A549 (cell line): ENCODE data around the gene FBXL7. TPM values are rescaled to one million over a fixed set of nuclear protein-coding genes. Genes with fewer than 3 reads are reported as not detected.

Experiments
- ATAC-seq, 2 experiments: fragments of 200-7000 bp in 1 of 2; fragments of >200 bp in 1 of 2; cut with Nextera tagmentation in 1 of 2; cut with Tn5 transposase in 1 of 2; 3 replicates each; pipeline versions ENCODE4 v1.8.0 to v1.9.1; 2018 to 2020; ENCODE audit warnings: mild to moderate bottlenecking in 1 of 2, moderate library complexity in 1 of 2
- CTCF ChIA-PET: fragments of 300-600 bp; sonication (Branson Sonifier 250); formaldehyde crosslinking; extraction: SDS; loops from one replicate; lab custom pipeline; 2021; ENCODE audit warnings: antibody characterized with exemption, inconsistent platforms; lab: Yijun Ruan, JAX
- POLR2A ChIA-PET: fragments of 350-600 bp; formaldehyde crosslinking; extraction: SDS; loops from one replicate; lab custom pipeline; 2021; ENCODE audit warnings: antibody characterized with exemption, inconsistent platforms; lab: Yijun Ruan, JAX
- DNase-seq, 2 experiments: peaks; one replicate each; pipeline versions ENCODE4 v3.0.0 to v3.0.0-alpha.2; 2011 to 2016; ENCODE audit warnings: low read depth in 1 of 2, low spot score in 1 of 2
- FAIRE-seq: peaks from 2 replicates; lab custom pipeline; 2011; peaks lifted over from hg19 to GRCh38; lab: Jason Lieb, UNC
- H3K27ac ChIP-seq, 2 experiments: fragments of >200 bp; sonication (Bioruptor Twin); formaldehyde crosslinking; 3 replicates each; pipeline ENCODE4 v1.5.1; 2016 to 2017
- H3K4me1 ChIP-seq: fragments of >200 bp; sonication (Bioruptor Twin); formaldehyde crosslinking; 3 replicates; pipeline ENCODE4 v1.6.1; 2016
- H3K4me2 ChIP-seq: fragments of >200 bp; sonication (Bioruptor Twin); formaldehyde crosslinking; 3 replicates; pipeline ENCODE4 v1.6.1; 2016
- H3K4me3 ChIP-seq: fragments of >200 bp; sonication (Bioruptor Twin); formaldehyde crosslinking; 3 replicates; pipeline ENCODE4 v1.5.1; 2016
- H3K9me3 ChIP-seq: fragments of >200 bp; sonication (Bioruptor Twin); formaldehyde crosslinking; 3 replicates; pipeline ENCODE4 v1.6.1; 2016
- CEBPB ChIP-seq, 2 experiments: fragments of >200 bp in 1 of 2; sonication (Bioruptor Twin) in 1 of 2; formaldehyde crosslinking in 1 of 2; IDR thresholded peaks; 2 replicates each; pipeline ENCODE4 v1.6.1; 2012 to 2016
- CHD4 ChIP-seq: fragments of 200-600 bp; sonication (generic); IDR thresholded peaks from 2 replicates; pipeline ENCODE4 v1.6.1; 2016; ENCODE audit warnings: antibody characterized with exemption, mild to moderate bottlenecking, borderline replicate concordance
- CTCF ChIP-seq: fragments of >200 bp; sonication (Bioruptor Twin); formaldehyde crosslinking; IDR thresholded peaks from 3 replicates; pipeline ENCODE4 v1.5.1; 2016
- E2F6 ChIP-seq: IDR thresholded peaks from 2 replicates; pipeline ENCODE4 v1.6.1; 2012; ENCODE audit warnings: low read depth, borderline replicate concordance
- EP300 ChIP-seq, 2 experiments: fragments of >200 bp; sonication (Bioruptor Twin); formaldehyde crosslinking; IDR thresholded peaks; 2 replicates in 1 of 2; 3 replicates in 1 of 2; pipeline ENCODE4 v1.6.1; 2016 to 2017
- FOSL2 ChIP-seq, 2 experiments: fragments of 450-650 bp in 1 of 2; fragments of >200 bp in 1 of 2; sonication (Bioruptor Twin) in 1 of 2; formaldehyde crosslinking; IDR thresholded peaks; 2 replicates each; pipeline versions ENCODE4 v1.5.0 to v1.6.1; 2016 to 2020; ENCODE audit warnings: mild to moderate bottlenecking in 1 of 2, moderate library complexity in 1 of 2
- FOXS1 ChIP-seq: fragments of 250-450 bp; sonication (Bioruptor Pico); IDR thresholded peaks from 2 replicates; pipeline ENCODE4 v1.5.0; 2020; ENCODE audit warnings: mild to moderate bottlenecking, moderate library complexity
- GATA3 ChIP-seq: IDR thresholded peaks from 2 replicates; pipeline ENCODE4 v1.6.1; 2012; ENCODE audit warnings: borderline replicate concordance
- HES2 ChIP-seq: fragments of >200 bp; sonication (Bioruptor Twin); formaldehyde crosslinking; IDR thresholded peaks from 2 replicates; pipeline ENCODE4 v1.6.1; 2016
- HEYL ChIP-seq: fragments of 250-450 bp; sonication (Bioruptor Pico); IDR thresholded peaks from 2 replicates; pipeline ENCODE4 v1.8.0; 2021; ENCODE audit warnings: mild to moderate bottlenecking, moderate library complexity
- HMGXB4 ChIP-seq: fragments of 250-450 bp; sonication (Bioruptor Pico); IDR thresholded peaks from 2 replicates; pipeline ENCODE4 v1.5.0; 2021; ENCODE audit warnings: mild to moderate bottlenecking, moderate library complexity, borderline replicate concordance
- HOXA7 ChIP-seq: fragments of 250-450 bp; sonication (Bioruptor Pico); IDR thresholded peaks from 2 replicates; pipeline ENCODE4 v1.5.0; 2020; ENCODE audit warnings: mild to moderate bottlenecking, moderate library complexity
- JUN ChIP-seq, 2 experiments: fragments of >200 bp; sonication (Bioruptor Twin); formaldehyde crosslinking; IDR thresholded peaks; 2 replicates in 1 of 2; 3 replicates in 1 of 2; pipeline ENCODE4 v1.6.1; 2016 to 2017
- KDM1A ChIP-seq: fragments of 200-600 bp; sonication (generic); IDR thresholded peaks from 2 replicates; pipeline ENCODE4 v1.6.1; 2016; ENCODE audit warnings: low read depth, mild to moderate bottlenecking
- MAFK ChIP-seq: fragments of 450-650 bp; IDR thresholded peaks from 2 replicates; pipeline ENCODE4 v1.6.1; 2014; ENCODE audit not compliant: partially characterized antibody
- MAX ChIP-seq: IDR thresholded peaks from 2 replicates; pipeline ENCODE4 v1.6.1; 2012
- MAZ ChIP-seq: fragments of 150-350 bp; IDR thresholded peaks from 2 replicates; pipeline ENCODE4 v1.6.1; 2014; ENCODE audit warnings: antibody characterized with exemption, low read depth, low read length, borderline replicate concordance
- NFE2L2 ChIP-seq: fragments of 150-350 bp; conservative IDR thresholded peaks from 2 replicates; pipeline ENCODE4 v1.6.1; 2014; ENCODE audit warnings: low read length
- NPAS2 ChIP-seq: fragments of 250-450 bp; sonication (Bioruptor Pico); IDR thresholded peaks from 2 replicates; pipeline ENCODE4 v1.8.0; 2022; ENCODE audit warnings: mild to moderate bottlenecking, moderate library complexity, borderline replicate concordance
- POLR2A ChIP-seq: IDR thresholded peaks from 2 replicates; pipeline ENCODE4 v1.6.1; 2012; ENCODE audit warnings: mild to moderate bottlenecking, low read length
- POLR2AphosphoS2 ChIP-seq: conservative IDR thresholded peaks from 2 replicates; pipeline ENCODE4 v1.6.1; 2012; ENCODE audit warnings: low read length, improper control_type of control experiment, inconsistent platforms
- RAD21 ChIP-seq, 2 experiments: fragments of >200 bp in 1 of 2; sonication (Bioruptor Twin) in 1 of 2; formaldehyde crosslinking in 1 of 2; IDR thresholded peaks in 1 of 2; conservative IDR thresholded peaks in 1 of 2; 2 replicates in 1 of 2; 3 replicates in 1 of 2; pipeline ENCODE4 v1.6.1; 2012 to 2018; ENCODE audit warnings: inconsistent platforms in 1 of 2
- RARB ChIP-seq: fragments of 250-450 bp; sonication (Bioruptor Pico); IDR thresholded peaks from 2 replicates; pipeline ENCODE4 v1.8.0; 2021; ENCODE audit warnings: mild to moderate bottlenecking, moderate library complexity
- RNF2 ChIP-seq: fragments of 200-600 bp; sonication (generic); IDR thresholded peaks from 2 replicates; pipeline ENCODE4 v1.6.1; 2016; ENCODE audit warnings: low read depth, mild to moderate bottlenecking, antibody characterized with exemption, moderate library complexity, borderline replicate concordance
- SMC3 ChIP-seq: fragments of >200 bp; sonication (Bioruptor Twin); formaldehyde crosslinking; IDR thresholded peaks from 3 replicates; pipeline ENCODE4 v1.6.1; 2018; ENCODE audit warnings: inconsistent platforms
- TP53 ChIP-seq: fragments of 250-450 bp; sonication (Bioruptor Pico); IDR thresholded peaks from 2 replicates; pipeline ENCODE4 v1.5.0; 2021; ENCODE audit warnings: mild to moderate bottlenecking, moderate library complexity
- ZFP36 ChIP-seq: fragments of 450-650 bp; IDR thresholded peaks from 2 replicates; pipeline ENCODE4 v1.6.1; 2014; ENCODE audit warnings: borderline replicate concordance; ENCODE audit not compliant: partially characterized antibody
- ZSCAN20 ChIP-seq: fragments of 250-450 bp; sonication (Bioruptor Pico); IDR thresholded peaks from 2 replicates; pipeline ENCODE4 v1.8.0; 2022; ENCODE audit warnings: mild to moderate bottlenecking, moderate library complexity
- WGBS: methylation state at CpG from one replicate; pipeline ENCODE4 v1.1.6; 2017; ENCODE audit errors: missing lambda C conversion rate; 5-methylcytosine and 5-hydroxymethylcytosine counted together
- polyA plus RNA-seq, 4 experiments: library from polyadenylated mRNA; depleted of rRNA in 3 of 4; stranded (reverse); fragments of >200 nt; fragmentation: RNase III in 1 of 4; extraction: RNeasy Plus Mini Kit Qiagen cat#74134 plus additional on column Dnase treatment in 1 of 4; gene quantifications; 2 replicates in 3 of 4; 3 replicates in 1 of 4; pipeline ENCODE4 v1.2.3, GENCODE V29; 2011 to 2017

FBXL7 gene
- polyA plus RNA-seq, 2 of the 4 experiments (the other 2 are of a cell fraction) = 0.90 to 1.7 TPM

- ATAC-seq = no peak
- Histone ChIP-seq H3K4me1 (no peaks in the 10 kb centered on the region), H3K4me3 (no peak overlapping the region), H3K4me2 (no peak overlapping the region), H3K9me3 (no peaks in the 10 kb centered on the region), H3K27ac (no peak overlapping the region)
- TF ChIP-seq E2F6 (no peak), JUN (IDR thresholded peaks at IDR 0.05) (no peak)
- no peak for DNase-seq
- WGBS = 9% methylated on average over 1 of the region's 1 CpG
- no peak for FAIRE-seq
- ChIA-PET CTCF (interaction anchor here (0.6 kb wide), 1 partner anchor 651 kb away, joined by 3 read pairs; no protein-coding TSS in a partner anchor), POLR2A (interaction anchor here (0.6 kb wide), 1 partner anchor 592 kb away, joined by 3 read pairs; no protein-coding TSS in a partner anchor)
These were observed 257.1 kb downstream of the FBXL7 start for GRCh38 chr5:15757103-15757502.

- FAIRE-seq (no peak), DNase-seq (no peak), ATAC-seq (no peak)
- Histone ChIP-seq H3K9me3 (no peaks in the 10 kb centered on the region), H3K4me3 (no peak overlapping the region), H3K4me1 (no peaks in the 10 kb centered on the region), H3K27ac (no peak overlapping the region), H3K4me2 (no peak overlapping the region)
- no peak for TF ChIP-seq ZFP36
- no peak for TF ChIP-seq POLR2A
- no peak for TF ChIP-seq RNF2
- TF ChIP-seq CTCF = no peak
- TF ChIP-seq MAZ = no peak
- TF ChIP-seq ZSCAN20 = no peak
- no peak for TF ChIP-seq HMGXB4 (CRISPR knock-in tag)
- no peak for TF ChIP-seq HEYL (CRISPR knock-in tag)
- no peak for TF ChIP-seq RAD21 (conservative IDR thresholded peaks at IDR 0.05 in 1 of 2, IDR thresholded peaks at IDR 0.05 in 1 of 2)
- no peak for TF ChIP-seq EP300 (IDR thresholded peaks at IDR 0.05)
- no peak for TF ChIP-seq FOXS1
- ChIA-PET POLR2A (no interaction called here), CTCF (interaction anchor here (0.6 kb wide), 1 partner anchor 652 kb away, joined by 3 read pairs; no protein-coding TSS in a partner anchor)
- 28% methylated on average over 8 of the region's 8 CpGs for WGBS
These were observed 257.6 kb downstream of the FBXL7 start for GRCh38 chr5:15757619-15758018.

GRCh38 chr5:15762668-15763067 lies 262.7 kb downstream of the FBXL7 start:
- Histone ChIP-seq H3K9me3 (no peaks in the 10 kb centered on the region), H3K4me1 (no peaks in the 10 kb centered on the region), H3K27ac (no peak overlapping the region), H3K4me3 (no peak overlapping the region), H3K4me2 (no peak overlapping the region)
- TF ChIP-seq RARB (CRISPR knock-in tag) (no peak), CTCF (no peak), CHD4 (no peak), KDM1A (no peak), ZFP36 (no peak), NPAS2 (no peak), MAX (no peak), CEBPB (IDR thresholded peaks at IDR 0.05) (no peak), FOXS1 (no peak), POLR2A (no peak), MAFK (no peak), POLR2AphosphoS2 (no peak), SMC3 (no peak), ZSCAN20 (no peak), FOSL2 (IDR thresholded peaks at IDR 0.05) (no peak), FOSL2 (CRISPR knock-in tag; IDR thresholded peaks at IDR 0.05) (no peak), GATA3 (no peak), TP53 (CRISPR knock-in tag) (no peak), NFE2L2 (no peak), HOXA7 (CRISPR knock-in tag) (no peak), HES2 (no peak)
- 39% methylated on average over 3 of the region's 3 CpGs for WGBS
- FAIRE-seq = no peak
- ChIA-PET POLR2A (no interaction called here), CTCF (no interaction called here)
- DNase-seq = no peak
- ATAC-seq = no peak
